Measurements from ENCODE around the gene PKDCC.

The PKDCC gene

GRCh38 chr2:42050010-42050702 lies 2.3 kb downstream of the PKDCC start:
- no peak overlapping the region for H3K4me3 ChIP-seq (ENCODE audit: low read length)
- TF ChIP-seq ZNF274 (IDR thresholded peaks at IDR 0.05; ENCODE audit: low read depth, low read length): no peak

GRCh38 chr2:42050703-42051542 lies 3.1 kb downstream of the PKDCC start:
- H3K4me3 ChIP-seq (ENCODE audit: low read length): no peak overlapping the region
- no peak for TF ChIP-seq ZNF274 (IDR thresholded peaks at IDR 0.05; ENCODE audit: low read depth, low read length)

- no peak for TF ChIP-seq ZNF274 (IDR thresholded peaks at IDR 0.05; ENCODE audit: low read depth, low read length)
- no peak overlapping the region for H3K4me3 ChIP-seq (ENCODE audit: low read length)
Measured at GRCh38 chr2:42051543-42052235, 3.9 kb downstream of the PKDCC start.

GRCh38 chr2:42052702-42053481 lies 5.1 kb downstream of the PKDCC start:
- H3K4me3 ChIP-seq (ENCODE audit: low read length): no peak overlapping the region
- TF ChIP-seq ZNF274 (IDR thresholded peaks at IDR 0.05; ENCODE audit: low read depth, low read length): no peak

- TF ChIP-seq ZNF274 (IDR thresholded peaks at IDR 0.05; ENCODE audit: low read depth, low read length): no peak
- no peak overlapping the region for H3K4me3 ChIP-seq (ENCODE audit: low read length)
Measured at GRCh38 chr2:42053482-42053790, 5.6 kb downstream of the PKDCC start.

GRCh38 chr2:42053791-42054701 lies 6.2 kb downstream of the PKDCC start:
- no peak for TF ChIP-seq ZNF274 (IDR thresholded peaks at IDR 0.05; ENCODE audit: low read depth, low read length)

GRCh38 chr2:42054714-42055430 lies 7.1 kb downstream of the PKDCC start:
- TF ChIP-seq ZNF274 (IDR thresholded peaks at IDR 0.05; ENCODE audit: low read depth, low read length): no peak
- H3K4me3 ChIP-seq (ENCODE audit: low read length): no peak overlapping the region

More at GRCh38 chr2:42053791-42054701, 6.2 kb downstream of the PKDCC start:
- H3K4me3 ChIP-seq (ENCODE audit: low read length): no peak overlapping the region

- no peak for TF ChIP-seq ZNF274 (IDR thresholded peaks at IDR 0.05; ENCODE audit: low read depth, low read length)
Measured at GRCh38 chr2:42055573-42056514, 8.0 kb downstream of the PKDCC start.

GRCh38 chr2:42057159-42057901 lies 9.5 kb downstream of the PKDCC start:
- H3K4me3 ChIP-seq (ENCODE audit: low read length): no peak overlapping the region
- TF ChIP-seq ZNF274 (IDR thresholded peaks at IDR 0.05; ENCODE audit: low read depth, low read length): no peak

More at GRCh38 chr2:42055573-42056514, 8.0 kb downstream of the PKDCC start:
- H3K4me3 ChIP-seq (ENCODE audit: low read length): no peak overlapping the region

GRCh38 chr2:42057902-42058450 lies 10.2 kb downstream of the PKDCC start:
- H3K4me3 ChIP-seq (ENCODE audit: low read length): no peak overlapping the region
- no peak for TF ChIP-seq ZNF274 (IDR thresholded peaks at IDR 0.05; ENCODE audit: low read depth, low read length)

Measured in GM08714 (cell line).